GM23338 (cell line): ENCODE data around the gene HMGCS2. TPM values are rescaled to one million over a fixed set of nuclear protein-coding genes. Genes with fewer than 3 reads are reported as not detected.

Experiments used
- ATAC-seq: fragments of 200-7000 bp; cut with Tn5 transposase; 3 replicates; pipeline ENCODE4 v1.9.1; 2020
- DNase-seq: peaks from one replicate; pipeline ENCODE4 v3.0.0-alpha.2; 2015; ENCODE audit warnings: low spot score
- H2AFZ ChIP-seq: fragments of 200-600 bp; sonication (generic); 2 replicates; pipeline ENCODE4 v1.8.0; 2016; ENCODE audit warnings: antibody characterized with exemption, mild to moderate bottlenecking, moderate library complexity
- H3F3A ChIP-seq: fragments of 200-600 bp; sonication (generic); replicated peaks from 2 replicates; pipeline ENCODE4 v1.8.0; 2017; ENCODE audit warnings: antibody characterized with exemption, mixed run types, low read depth
- H3K27ac ChIP-seq: fragments of 200-600 bp; sonication (generic); 2 replicates; pipeline ENCODE4 v1.6.1; 2016; ENCODE audit warnings: low read depth
- H3K27me3 ChIP-seq: fragments of 200-600 bp; sonication (generic); 2 replicates; pipeline ENCODE4 v1.8.0; 2016; ENCODE audit warnings: mild to moderate bottlenecking, mixed run types, moderate library complexity; ENCODE audit not compliant: insufficient read depth
- H3K36me3 ChIP-seq: fragments of 200-600 bp; sonication (generic); 2 replicates; pipeline ENCODE4 v1.8.0; 2016; ENCODE audit warnings: mild to moderate bottlenecking; ENCODE audit not compliant: insufficient read depth
- H3K4me1 ChIP-seq: fragments of 200-600 bp; sonication (generic); 2 replicates; pipeline ENCODE4 v1.8.0; 2016; ENCODE audit warnings: mild to moderate bottlenecking, moderate library complexity; ENCODE audit not compliant: insufficient read depth
- H3K4me2 ChIP-seq: fragments of 200-600 bp; sonication (generic); 2 replicates; pipeline ENCODE4 v1.7.1; 2017; ENCODE audit warnings: mixed run types
- H3K4me3 ChIP-seq: fragments of 200-600 bp; sonication (generic); 2 replicates; pipeline ENCODE4 v1.6.1; 2016; ENCODE audit warnings: mixed run types
- H3K79me2 ChIP-seq: fragments of 200-600 bp; sonication (generic); replicated peaks from 2 replicates; pipeline ENCODE4 v1.8.0; 2017; ENCODE audit warnings: mild to moderate bottlenecking; ENCODE audit not compliant: insufficient read depth
- H3K9me2 ChIP-seq: fragments of 200-600 bp; sonication (generic); 2 replicates; pipeline ENCODE4 v1.8.0; 2017; ENCODE audit not compliant: insufficient read depth
- H4K20me1 ChIP-seq: fragments of 200-600 bp; sonication (generic); replicated peaks from 2 replicates; pipeline ENCODE4 v1.8.0; 2017; ENCODE audit warnings: mild to moderate bottlenecking; ENCODE audit not compliant: insufficient read depth
- H3K27ac Mint-ChIP-seq: 2 replicates; pipeline ENCODE4 v1.8.0; 2020; ENCODE audit warnings: inconsistent platforms, mild to moderate bottlenecking, moderate library complexity, mixed read lengths
- H3K27me3 Mint-ChIP-seq: 3 replicates; pipeline ENCODE4 v1.8.0; 2022; ENCODE audit warnings: low read depth, mild to moderate bottlenecking, moderate library complexity, mixed read lengths, inconsistent platforms; ENCODE audit not compliant: insufficient read depth, poor library complexity
- H3K36me3 Mint-ChIP-seq: 3 replicates; pipeline ENCODE4 v1.8.0; 2021; ENCODE audit warnings: low read depth, mild to moderate bottlenecking, inconsistent platforms, moderate library complexity, mixed read lengths
- H3K4me1 Mint-ChIP-seq: 3 replicates; pipeline ENCODE4 v1.8.0; 2020; ENCODE audit warnings: mild to moderate bottlenecking, inconsistent platforms, mixed read lengths
- H3K4me3 Mint-ChIP-seq: 3 replicates; pipeline ENCODE4 v1.8.0; 2021; ENCODE audit warnings: moderate library complexity, mild to moderate bottlenecking, inconsistent platforms, mixed read lengths
- H3K9me3 Mint-ChIP-seq: 3 replicates; pipeline ENCODE4 v1.8.0; 2020; ENCODE audit warnings: moderate library complexity, mild to moderate bottlenecking, inconsistent platforms, mixed read lengths
- CREB1 ChIP-seq: fragments of 250-450 bp; sonication (Bioruptor Pico); IDR thresholded peaks from 2 replicates; pipeline ENCODE4 v1.5.0; 2020; ENCODE audit warnings: low read depth, mild to moderate bottlenecking, moderate library complexity
- CTCF ChIP-seq, 2 experiments: fragments of 200-600 bp in 1 of 2; sonication (generic) in 1 of 2; conservative IDR thresholded peaks; 2 replicates each; pipeline versions ENCODE4 v1.5.1 to v1.6.1; 2016 to 2017; ENCODE audit warnings: antibody characterized with exemption in 2 of 2, low read depth in 2 of 2, mild to moderate bottlenecking in 2 of 2, moderate library complexity in 1 of 2
- ETS1 ChIP-seq: IDR thresholded peaks from 2 replicates; pipeline ENCODE4 v1.6.1; 2016; ENCODE audit warnings: antibody characterized with exemption
- EZH2 ChIP-seq: fragments of 200-600 bp; sonication (generic); IDR thresholded peaks from one replicate; pipeline ENCODE4 v1.8.0; 2017; ENCODE audit warnings: antibody characterized with exemption, mild to moderate bottlenecking, low read depth; ENCODE audit not compliant: unreplicated experiment
- JUNB ChIP-seq: IDR thresholded peaks from one replicate; pipeline ENCODE4 v1.6.1; 2016; ENCODE audit warnings: antibody characterized with exemption; ENCODE audit not compliant: unreplicated experiment
- POLR2AphosphoS5 ChIP-seq: IDR thresholded peaks from 2 replicates; pipeline ENCODE4 v1.6.1; 2016; ENCODE audit warnings: antibody characterized with exemption, low read depth
- REST ChIP-seq: IDR thresholded peaks from one replicate; pipeline ENCODE4 v1.6.1; 2018; ENCODE audit warnings: antibody characterized with exemption; ENCODE audit not compliant: unreplicated experiment
- STAT1 ChIP-seq: IDR thresholded peaks from one replicate; pipeline ENCODE4 v1.6.1; 2016; ENCODE audit warnings: antibody characterized with exemption; ENCODE audit not compliant: unreplicated experiment
- ZNF114 ChIP-seq: fragments of 250-450 bp; sonication (Bioruptor Pico); IDR thresholded peaks from 2 replicates; pipeline ENCODE4 v1.5.0; 2020; ENCODE audit warnings: mild to moderate bottlenecking, moderate library complexity
- polyA plus RNA-seq: library from polyadenylated mRNA; unstranded; fragments of >200 nt; fragmentation: Nextera tagmentation; extraction: Ambion mirVana; gene quantifications from 2 replicates; pipeline ENCODE4 v1.2.1, GENCODE V29; 2016
- total RNA-seq: library from RNA; depleted of rRNA; stranded (reverse); fragments of >200 nt; shearing (Covaris generic); gene quantifications from 2 replicates; pipeline ENCODE4 v1.2.3, GENCODE V29; 2014

The HMGCS2 gene
- total and polyA plus RNA-seq, 2 experiments from 2014 or later: not detected

GRCh38 chr1:119718409-119718808 lies 50.3 kb downstream of the HMGCS2 start (continued):
- TF ChIP-seq CTCF (conservative IDR thresholded peaks at IDR 0.05; ENCODE audit: low read depth in 2 of 2) (no peak), POLR2AphosphoS5 (no peak), ZNF114 (CRISPR knock-in tag) (no peak), CREB1 (no peak), REST (no peak), JUNB (no peak), ETS1 (no peak), EZH2 (no peak), STAT1 (no peak)

GRCh38 chr1:119715542-119715941 lies 53.2 kb downstream of the HMGCS2 start:
- Histone ChIP-seq H3K4me1 (peaks cover 52% of the 10 kb centered on the region), H4K20me1 (peaks cover 68% of the 10 kb centered on the region), H2AFZ (no peak overlapping the region), H3K36me3 (peaks cover 17% of the 10 kb centered on the region), H3F3A (peaks cover 14% of the 10 kb centered on the region), H3K4me2 (peak overlapping the region; percentile 91), H3K79me2 (peaks cover 87% of the 10 kb centered on the region), H3K4me3 (peak overlapping the region; percentile 98), H3K27me3 (no peaks in the 10 kb centered on the region), H3K9me2 (no peaks in the 10 kb centered on the region), H3K27ac (no peak overlapping the region)
- ATAC-seq (no peak), DNase-seq (peak; percentile 35)
- Mint-ChIP-seq H3K4me3 (peak overlapping the region; percentile 99), H3K36me3 (peaks cover 74% of the 10 kb centered on the region), H3K9me3 (peaks cover 6% of the 10 kb centered on the region; the same call in 2 of the 3 replicates), H3K27me3 (peaks cover 21% of the 10 kb centered on the region), H3K27ac (peak overlapping the region; percentile 41; the same call in 1 of the 2 replicates), H3K4me1 (peaks cover 60% of the 10 kb centered on the region)
- TF ChIP-seq POLR2AphosphoS5: peak; percentile 20; the same call in 1 of the 2 replicates
- TF ChIP-seq CREB1: no peak
- TF ChIP-seq EZH2: no peak
